Adrenal gland (tissue), 5 donors: Measurements from ENCODE around the gene PIEZO1.
"Not testable (repeated sequence)": the region's sequence is repeated elsewhere in the genome, so short reads cannot be mapped to it uniquely, and the experiment has no call there.

Experiments
- CTCF ChIP-seq, 6 experiments: fragments of 450-650 bp in 4 of 6; fragments of 200-600 bp in 2 of 6; sonication (generic) in 1 of 6; IDR thresholded peaks; 1 replicate in 5 of 6; 2 replicates in 1 of 6; pipeline versions ENCODE4 v1.5.1 to v1.8.0; 2016 to 2021; ENCODE audit warnings: antibody characterized with exemption in 6 of 6, mild to moderate bottlenecking in 2 of 6, moderate library complexity in 1 of 6
- POLR2A ChIP-seq, 2 donors: fragments of 450-650 bp; IDR thresholded peaks; one replicate each; pipeline ENCODE4 v1.6.1; 2017; ENCODE audit warnings: antibody characterized with exemption in 2 of 2, mild to moderate bottlenecking in 2 of 2, moderate library complexity in 1 of 2
- donor health status: DM: no; HTN: no; CAD: no.

- not testable (repeated sequence) for TF ChIP-seq CTCF, POLR2A (IDR thresholded peaks at IDR 0.05)
Measured at GRCh38 chr16:88771781-88772180, 13.2 kb downstream of the PIEZO1 start.
